Tibial nerve (tissue), 3 donors: Measurements from ENCODE around the gene ZNF521.
A peak's percentile ranks its signal among the peaks of the same experiment; 100 is the strongest.

Experiments
- CTCF ChIP-seq, 5 experiments: fragments of 200-600 bp in 3 of 5; fragments of 450-650 bp in 2 of 5; sonication (generic) in 3 of 5; IDR thresholded peaks; one replicate each; pipeline ENCODE4 v1.5.1; 2016 to 2019; ENCODE audit warnings: antibody characterized with exemption in 5 of 5, mild to moderate bottlenecking in 3 of 5, moderate library complexity in 2 of 5
- POLR2A ChIP-seq, 2 donors: fragments of 450-650 bp; IDR thresholded peaks; one replicate each; pipeline ENCODE4 v1.6.1; 2017; ENCODE audit warnings: antibody characterized with exemption in 2 of 2, mild to moderate bottlenecking in 2 of 2, moderate library complexity in 2 of 2

- TF ChIP-seq POLR2A (IDR thresholded peaks at IDR 0.05) = no peak
- TF ChIP-seq CTCF (IDR thresholded peaks at IDR 0.05) = peak in 1 of 5 experiments; percentile 27
Measured at GRCh38 chr18:25350489-25351251, 1.3 kb downstream of the ZNF521 start.
